ENCODE results near the gene RASGRP1. TPM values are rescaled to one million over a fixed set of nuclear protein-coding genes. Genes with fewer than 3 reads are reported as not detected.

RASGRP1 gene
- total RNA-seq, 1 donor from 2014 or later = 2.3 TPM

DNA sequence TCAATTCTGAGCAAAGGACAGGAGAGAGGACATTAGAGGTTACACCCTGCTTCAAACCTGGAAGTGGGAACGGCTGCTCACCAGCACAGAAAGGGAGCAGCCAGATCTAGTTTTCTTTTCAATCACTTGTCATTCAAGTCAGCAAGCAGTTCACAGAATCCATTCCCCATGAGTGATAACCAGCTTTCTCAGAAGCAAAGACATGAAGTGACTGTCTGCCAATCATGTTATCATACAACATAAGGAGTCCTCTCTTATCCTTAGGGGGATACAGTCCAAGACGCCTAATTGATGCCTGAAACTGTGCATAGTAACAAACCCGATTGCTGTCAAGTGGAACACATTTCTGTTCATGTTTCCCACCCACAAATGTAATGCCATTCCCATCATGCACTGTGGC lies 56.0 kb downstream of the RASGRP1 start:
- H3K9me3 ChIP-seq = no peaks in the 10 kb centered on the region
- no peak overlapping the region for H3K4me3 ChIP-seq
- DNase-seq (no peak), ATAC-seq (no peak)
- H3K27ac ChIP-seq = no peak overlapping the region
- no peak for TF ChIP-seq CTCF (IDR thresholded peaks at IDR 0.05)
- intact Hi-C loops (cut with DNase I) = no loop called here
- no peaks in the 10 kb centered on the region for H3K4me1 ChIP-seq
- H3K27me3 ChIP-seq (ENCODE audit: low read depth) = no peaks in the 10 kb centered on the region
- H3K36me3 ChIP-seq = peaks cover 8% of the 10 kb centered on the region

DNA sequence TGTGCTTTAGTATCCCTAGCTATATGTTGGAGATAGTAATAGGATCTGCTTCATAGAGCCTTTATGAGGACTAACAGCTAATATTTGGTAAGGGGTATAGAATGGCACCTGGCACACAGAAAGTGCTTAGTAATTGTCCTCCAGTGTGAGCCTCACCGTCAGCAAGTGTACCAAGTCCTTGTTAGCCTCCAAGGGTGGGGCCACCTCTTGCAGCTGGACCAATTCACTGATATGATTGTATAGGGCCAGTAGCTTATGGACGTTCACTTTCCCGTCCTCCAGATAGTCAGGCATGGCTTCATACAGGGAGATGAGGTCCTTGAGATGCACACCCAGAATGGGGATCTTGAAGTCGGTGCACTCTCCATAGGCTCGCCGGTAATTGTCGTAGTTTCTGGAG lies 57.0 kb downstream of the RASGRP1 start:
- TF ChIP-seq CTCF (IDR thresholded peaks at IDR 0.05) = no peak
- Histone ChIP-seq H3K4me1 (no peaks in the 10 kb centered on the region), H3K36me3 (peaks cover 8% of the 10 kb centered on the region), H3K4me3 (no peak overlapping the region), H3K27me3 (ENCODE audit: low read depth) (no peaks in the 10 kb centered on the region), H3K9me3 (no peaks in the 10 kb centered on the region), H3K27ac (no peak overlapping the region)
- no peak for DNase-seq
- intact Hi-C loops (cut with DNase I) = no loop called here
- no peak for ATAC-seq

DNA sequence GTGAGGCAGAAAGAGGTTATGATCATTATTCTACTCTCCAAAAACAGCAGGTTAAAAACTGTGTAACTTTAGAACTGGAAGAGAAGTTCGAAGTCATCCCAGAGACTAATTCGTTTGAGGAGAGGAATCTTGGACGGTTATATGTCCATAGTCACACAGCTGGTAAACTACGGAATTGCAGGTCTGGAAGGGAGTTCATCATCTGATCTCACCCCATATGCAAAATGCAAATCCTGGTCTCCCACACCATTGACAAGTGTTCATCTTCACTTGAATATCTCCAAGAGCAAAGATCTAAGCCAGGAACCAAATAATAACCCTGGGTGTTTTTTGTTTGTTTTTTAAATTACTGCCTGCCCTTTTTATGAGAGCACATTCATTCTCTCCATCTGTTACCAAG lies 57.6 kb downstream of the RASGRP1 start:
- Histone ChIP-seq H3K9me3 (no peaks in the 10 kb centered on the region), H3K4me3 (no peak overlapping the region), H3K36me3 (peaks cover 8% of the 10 kb centered on the region), H3K4me1 (no peaks in the 10 kb centered on the region), H3K27me3 (ENCODE audit: low read depth) (no peaks in the 10 kb centered on the region), H3K27ac (no peak overlapping the region)
- no peak for ATAC-seq
- intact Hi-C loops (cut with DNase I) = no loop called here
- TF ChIP-seq CTCF (IDR thresholded peaks at IDR 0.05) = no peak
- no peak for DNase-seq

DNA sequence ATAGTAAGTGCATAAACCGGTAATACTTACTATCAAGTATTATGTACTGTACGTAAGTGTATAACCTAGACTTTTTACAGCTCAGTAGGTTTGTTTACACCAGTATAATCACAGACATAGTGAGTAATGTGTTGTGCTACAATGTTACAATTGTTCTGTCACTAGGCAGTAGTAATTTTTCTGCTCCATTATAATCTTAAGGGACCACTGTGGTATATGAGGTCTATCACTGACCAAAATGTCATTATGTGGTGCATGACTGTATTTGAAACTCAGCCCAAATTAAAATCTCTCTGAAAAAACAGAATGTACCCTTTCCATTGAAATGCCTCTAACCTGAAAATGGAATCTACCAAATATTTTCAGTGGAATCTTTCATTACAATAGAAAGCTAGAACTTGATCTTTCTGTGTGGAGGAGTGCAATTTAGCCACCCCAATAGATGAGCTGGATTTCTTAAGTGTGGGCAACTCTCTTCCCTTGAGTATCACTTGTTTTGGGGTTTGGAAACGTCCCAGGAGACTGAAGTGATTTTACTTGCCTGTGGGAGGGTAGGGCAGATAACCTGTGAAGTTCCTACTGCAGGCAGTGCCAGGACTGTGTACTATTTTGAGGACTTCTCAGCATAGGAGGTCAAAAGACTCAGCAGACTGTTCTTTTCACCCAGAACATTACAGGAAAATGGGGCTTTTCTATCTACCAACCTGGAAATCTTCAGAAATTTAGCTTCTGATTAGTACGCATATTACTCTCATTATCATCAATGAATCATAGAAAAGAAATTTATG lies 59.7 kb downstream of the RASGRP1 start:
- Histone ChIP-seq H3K4me3 (no peak overlapping the region), H3K36me3 (peaks cover 4% of the 10 kb centered on the region), H3K27me3 (ENCODE audit: low read depth) (no peaks in the 10 kb centered on the region), H3K27ac (no peak overlapping the region), H3K4me1 (no peaks in the 10 kb centered on the region), H3K9me3 (no peaks in the 10 kb centered on the region)
- DNase-seq (no peak), ATAC-seq (no peak)
- intact Hi-C loops (cut with DNase I) = no loop called here
- no peak for TF ChIP-seq CTCF (IDR thresholded peaks at IDR 0.05)

GRCh38 chr15:38503496-38503895 lies 61.1 kb downstream of the RASGRP1 start:
- H3K4me1 ChIP-seq = no peaks in the 10 kb centered on the region
- intact Hi-C loops (cut with DNase I) = no loop called here
- no peak for ATAC-seq
- no peak for DNase-seq
- H3K4me3 ChIP-seq = no peak overlapping the region
- peaks cover 4% of the 10 kb centered on the region for H3K36me3 ChIP-seq
- TF ChIP-seq CTCF (IDR thresholded peaks at IDR 0.05) = no peak
- H3K27ac ChIP-seq = no peak overlapping the region
- no peaks in the 10 kb centered on the region for H3K9me3 ChIP-seq
- H3K27me3 ChIP-seq (ENCODE audit: low read depth) = no peaks in the 10 kb centered on the region

Data from lower lobe of right lung (tissue), 2 donors.